H9 (cell line): Measurements from ENCODE around the gene JAG2. TPM values are rescaled to one million over a fixed set of nuclear protein-coding genes. Genes with fewer than 3 reads are reported as not detected.

ENCODE experiments used
- DNase-seq: peaks from one replicate; pipeline ENCODE4 v3.0.0-alpha.2; 2017
- H2AFZ ChIP-seq: one replicate; pipeline ENCODE4 v1.6.1; 2013; ENCODE audit warnings: mild to moderate bottlenecking, low read length, control low read depth, moderate library complexity
- H2AK5ac ChIP-seq: 2 replicates; pipeline ENCODE4 v1.6.1; 2013; ENCODE audit warnings: low read length, control low read depth, mixed read lengths; ENCODE audit not compliant: insufficient read length
- H2BK120ac ChIP-seq: one replicate; pipeline ENCODE4 v1.6.1; 2013; ENCODE audit warnings: low read depth, mild to moderate bottlenecking, low read length, control low read depth, inconsistent platforms; ENCODE audit not compliant: poor library complexity, severe bottlenecking
- H2BK12ac ChIP-seq: 2 replicates; pipeline ENCODE4 v1.6.1; 2013; ENCODE audit warnings: low read length, control low read depth, mixed read lengths, low read depth; ENCODE audit not compliant: insufficient read length
- H2BK15ac ChIP-seq: 2 replicates; pipeline ENCODE4 v1.6.1; 2013; ENCODE audit warnings: low read depth, low read length, control low read depth
- H2BK20ac ChIP-seq: one replicate; pipeline ENCODE4 v1.6.1; 2013; ENCODE audit warnings: low read depth, mild to moderate bottlenecking, low read length, control low read depth, inconsistent platforms; ENCODE audit not compliant: poor library complexity, severe bottlenecking
- H2BK5ac ChIP-seq: 2 replicates; pipeline ENCODE4 v1.6.1; 2013; ENCODE audit warnings: low read length, control low read depth, mixed read lengths; ENCODE audit not compliant: insufficient read length
- H3K14ac ChIP-seq: 2 replicates; pipeline ENCODE4 v1.6.1; 2013; ENCODE audit warnings: low read length, control low read depth; ENCODE audit not compliant: insufficient read depth
- H3K18ac ChIP-seq: 2 replicates; pipeline ENCODE4 v1.6.1; 2013; ENCODE audit warnings: low read depth, mild to moderate bottlenecking, mixed read lengths, low read length, control low read depth; ENCODE audit not compliant: insufficient read length
- H3K23ac ChIP-seq: 2 replicates; pipeline ENCODE4 v1.6.1; 2013; ENCODE audit warnings: low read length, control low read depth, mixed read lengths, low read depth; ENCODE audit not compliant: insufficient read length
- H3K23me2 ChIP-seq: 2 replicates; pipeline ENCODE4 v1.6.1; 2013; ENCODE audit warnings: low read depth, mild to moderate bottlenecking, mixed read lengths, low read length, control low read depth; ENCODE audit not compliant: insufficient read length, poor library complexity, severe bottlenecking
- H3K27ac ChIP-seq: 2 replicates; pipeline ENCODE4 v1.5.1; 2013; ENCODE audit warnings: low read length, control low read depth, mixed read lengths, low read depth; ENCODE audit not compliant: insufficient read length
- H3K27me3 ChIP-seq: 2 replicates; pipeline ENCODE4 v1.6.1; 2013; ENCODE audit warnings: low read length, control low read depth, inconsistent platforms; ENCODE audit not compliant: insufficient read depth
- H3K4ac ChIP-seq: 2 replicates; pipeline ENCODE4 v1.6.1; 2013; ENCODE audit warnings: low read depth, mild to moderate bottlenecking, control low read depth, inconsistent platforms, low read length, moderate library complexity
- H3K4me1 ChIP-seq: 2 replicates; pipeline ENCODE4 v1.6.1; 2013; ENCODE audit warnings: low read length, control low read depth, inconsistent platforms; ENCODE audit not compliant: insufficient read depth
- H3K4me2 ChIP-seq: 2 replicates; pipeline ENCODE4 v1.6.1; 2013; ENCODE audit warnings: low read length, control low read depth, mixed read lengths; ENCODE audit not compliant: insufficient read length, insufficient read depth
- H3K56ac ChIP-seq: 2 replicates; pipeline ENCODE4 v1.6.1; 2013; ENCODE audit warnings: low read depth, mild to moderate bottlenecking, mixed read lengths, low read length, control low read depth; ENCODE audit not compliant: insufficient read length
- H3K79me1 ChIP-seq: 2 replicates; pipeline ENCODE4 v1.6.1; 2013; ENCODE audit warnings: low read depth, mild to moderate bottlenecking, moderate library complexity, low read length, control low read depth, inconsistent platforms; ENCODE audit not compliant: insufficient read depth, poor library complexity, severe bottlenecking
- H3K79me2 ChIP-seq: 2 replicates; pipeline ENCODE4 v1.6.1; 2013; ENCODE audit warnings: low read length, control low read depth, inconsistent platforms; ENCODE audit not compliant: insufficient read depth
- H3K9ac ChIP-seq: 2 replicates; pipeline ENCODE4 v1.6.1; 2013; ENCODE audit warnings: low read length, control low read depth, mixed read lengths; ENCODE audit not compliant: insufficient read length; ENCODE audit errors: extremely low read depth
- H3K9me3 ChIP-seq: one replicate; pipeline ENCODE4 v1.6.1; 2013; ENCODE audit warnings: low read depth, low read length, inconsistent platforms; ENCODE audit not compliant: control insufficient read depth
- H3T11ph ChIP-seq: one replicate; pipeline ENCODE4 v1.6.1; 2013; ENCODE audit warnings: mild to moderate bottlenecking, low read length, control low read depth, inconsistent platforms
- H4K20me1 ChIP-seq: one replicate; pipeline ENCODE4 v1.6.1; 2013; ENCODE audit not compliant: control insufficient read depth, insufficient read length, insufficient read depth
- H4K5ac ChIP-seq: 2 replicates; pipeline ENCODE4 v1.6.1; 2013; ENCODE audit warnings: low read depth, mild to moderate bottlenecking, mixed read lengths, low read length, control low read depth; ENCODE audit not compliant: insufficient read length
- H4K8ac ChIP-seq: replicated peaks from 2 replicates; pipeline ENCODE4 v1.6.1; 2013; ENCODE audit warnings: low read length, control low read depth, mixed read lengths, low read depth; ENCODE audit not compliant: insufficient read length
- H4K91ac ChIP-seq: 2 replicates; pipeline ENCODE4 v1.6.1; 2013; ENCODE audit warnings: low read depth, mild to moderate bottlenecking, moderate library complexity, mixed read lengths, low read length, control low read depth; ENCODE audit not compliant: insufficient read length
- H3K27ac Mint-ChIP-seq, 3 experiments: 2 replicates in 2 of 3; 3 replicates in 1 of 3; pipeline ENCODE4 v1.8.0; 2020 to 2021; ENCODE audit warnings: mixed read lengths in 3 of 3, mild to moderate bottlenecking in 1 of 3, moderate library complexity in 1 of 3
- H3K27me3 Mint-ChIP-seq: 2 replicates; pipeline ENCODE4 v1.8.0; 2021; ENCODE audit warnings: low read depth, mild to moderate bottlenecking, moderate library complexity, mixed read lengths
- H3K36me3 Mint-ChIP-seq, 3 experiments: 2 replicates in 2 of 3; 3 replicates in 1 of 3; pipeline ENCODE4 v1.8.0; 2020 to 2021; ENCODE audit warnings: low read depth in 3 of 3, mixed read lengths in 3 of 3; ENCODE audit not compliant: insufficient read depth in 1 of 3
- H3K4me1 Mint-ChIP-seq, 2 experiments: 2 replicates each; pipeline ENCODE4 v1.8.0; 2020; ENCODE audit warnings: mixed read lengths in 2 of 2
- H3K4me3 Mint-ChIP-seq, 2 experiments: 2 replicates in 1 of 2; 3 replicates in 1 of 2; pipeline ENCODE4 v1.8.0; 2020 to 2021; ENCODE audit warnings: mild to moderate bottlenecking in 2 of 2, mixed read lengths in 2 of 2, moderate library complexity in 1 of 2
- H3K9me3 Mint-ChIP-seq, 2 experiments: 2 replicates in 1 of 2; 3 replicates in 1 of 2; pipeline ENCODE4 v1.8.0; 2020; ENCODE audit warnings: mild to moderate bottlenecking in 2 of 2, mixed read lengths in 2 of 2, moderate library complexity in 1 of 2
- CTCF ChIP-seq: fragments of 200-600 bp; sonication (generic); conservative IDR thresholded peaks from 3 replicates; pipeline ENCODE4 v1.8.0; 2021; ENCODE audit warnings: antibody characterized with exemption, mild to moderate bottlenecking
- WGBS: extraction: QIAGEN DNeasy Blood & Tissue Kit; methylation state at CpG from one replicate; pipeline ENCODE4 v1.1.7; 2013; ENCODE audit warnings: missing lambda C conversion rate, low lambda C conversion rate, mixed read lengths; ENCODE audit not compliant: insufficient read length; ENCODE audit errors: extremely low coverage; 5-methylcytosine and 5-hydroxymethylcytosine counted together
- total RNA-seq: library from RNA; stranded (reverse); gene quantifications from 2 replicates; pipeline ENCODE4 v1.2.1, GENCODE V29; 2021

The JAG2 gene
- total RNA-seq, 1 experiment from 2014 or later: 11.4 TPM

- Mint-ChIP-seq H3K27me3 (peaks cover 61% of the 10 kb centered on the region), H3K36me3 (peaks cover 0 to 6% (median 0%) of the 10 kb centered on the region in 3 experiments; a peak in 3 of 7 replicates), H3K4me3 (no peak overlapping the region), H3K4me1 (no peaks in the 10 kb centered on the region), H3K27ac (no peak overlapping the region), H3K9me3 (peaks cover 27 to 37% of the 10 kb centered on the region in 2 experiments)
- WGBS: no CpG with 5 or more reads among the region's 11 CpGs
- Histone ChIP-seq H3K23ac (no peak overlapping the region), H3K56ac (no peak overlapping the region), H2BK12ac (no peak overlapping the region), H3T11ph (no peak overlapping the region), H4K5ac (no peak overlapping the region), H3K4ac (no peak overlapping the region), H2BK15ac (no peak overlapping the region), H4K91ac (no peak overlapping the region), H2AFZ (no peak overlapping the region), H3K27me3 (no peaks in the 10 kb centered on the region), H3K79me2 (no peaks in the 10 kb centered on the region), H3K4me2 (no peak overlapping the region), H2BK20ac (no peak overlapping the region), H3K23me2 (no peaks in the 10 kb centered on the region), H2AK5ac (no peak overlapping the region), H3K9ac (no peak overlapping the region), H4K8ac (no peak overlapping the region), H3K18ac (no peak overlapping the region), H2BK5ac (no peak overlapping the region), H3K27ac (no peak overlapping the region), H3K14ac (no peak overlapping the region), H4K20me1 (no peaks in the 10 kb centered on the region), H3K4me1 (no peaks in the 10 kb centered on the region), H2BK120ac (no peak overlapping the region), H3K79me1 (no peaks in the 10 kb centered on the region), H3K9me3 (peaks cover 16% of the 10 kb centered on the region)
- no peak for DNase-seq
- TF ChIP-seq CTCF: no peak
These were observed 49.7 kb downstream of the JAG2 start for GRCh38 chr14:105118646-105119407.
